ENCODE results near the gene ATG16L1.

GRCh38 chr2:233240897-233241296 lies 10.6 kb upstream of the ATG16L1 start:
- TF ChIP-seq CTCF (IDR thresholded peaks at IDR 0.05; ENCODE audit: poor library complexity, severe bottlenecking) (no peak), SMC3 (conservative IDR thresholded peaks at IDR 0.05; ENCODE audit: poor library complexity) (no peak), EZH2 (IDR thresholded peaks at IDR 0.05; ENCODE audit: borderline replicate concordance, insufficient read depth, low read length, poor library complexity, severe bottlenecking) (no peak), REST (IDR thresholded peaks at IDR 0.05; ENCODE audit: borderline replicate concordance) (no peak), TAF1 (IDR thresholded peaks at IDR 0.05; ENCODE audit: low read depth) (no peak), POLR2AphosphoS5 (IDR thresholded peaks at IDR 0.05) (no peak), RAD21 (conservative IDR thresholded peaks at IDR 0.05) (no peak)
